ENCODE results near the gene SEPTIN12. TPM values are rescaled to one million over a fixed set of nuclear protein-coding genes. Genes with fewer than 3 reads are reported as not detected.

SEPTIN12 gene
- total RNA-seq, 6 donors from 2014 or later, result not detected

DNA sequence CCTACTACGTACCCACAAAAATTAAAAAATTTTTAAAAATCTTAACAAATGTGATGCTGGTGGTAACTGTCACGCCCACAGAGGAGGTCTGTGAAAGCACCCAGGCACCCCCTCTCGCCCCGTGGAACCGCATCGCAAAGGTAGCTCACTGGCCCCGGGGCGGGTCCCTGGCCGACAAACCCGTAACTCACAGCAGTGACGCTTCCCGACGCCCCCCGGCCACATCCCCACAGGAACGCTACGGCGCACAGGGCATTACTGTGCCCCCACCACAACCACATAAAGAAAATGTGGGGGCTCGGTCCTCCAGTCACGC lies 54.4 kb downstream of the SEPTIN12 start:
- ATAC-seq (ENCODE audit: low FRiP score in 2 of 2), result no peak
- no peak for DNase-seq
- TF ChIP-seq POLR2A (IDR thresholded peaks at IDR 0.05), result no peak
- TF ChIP-seq, protein P1, sequence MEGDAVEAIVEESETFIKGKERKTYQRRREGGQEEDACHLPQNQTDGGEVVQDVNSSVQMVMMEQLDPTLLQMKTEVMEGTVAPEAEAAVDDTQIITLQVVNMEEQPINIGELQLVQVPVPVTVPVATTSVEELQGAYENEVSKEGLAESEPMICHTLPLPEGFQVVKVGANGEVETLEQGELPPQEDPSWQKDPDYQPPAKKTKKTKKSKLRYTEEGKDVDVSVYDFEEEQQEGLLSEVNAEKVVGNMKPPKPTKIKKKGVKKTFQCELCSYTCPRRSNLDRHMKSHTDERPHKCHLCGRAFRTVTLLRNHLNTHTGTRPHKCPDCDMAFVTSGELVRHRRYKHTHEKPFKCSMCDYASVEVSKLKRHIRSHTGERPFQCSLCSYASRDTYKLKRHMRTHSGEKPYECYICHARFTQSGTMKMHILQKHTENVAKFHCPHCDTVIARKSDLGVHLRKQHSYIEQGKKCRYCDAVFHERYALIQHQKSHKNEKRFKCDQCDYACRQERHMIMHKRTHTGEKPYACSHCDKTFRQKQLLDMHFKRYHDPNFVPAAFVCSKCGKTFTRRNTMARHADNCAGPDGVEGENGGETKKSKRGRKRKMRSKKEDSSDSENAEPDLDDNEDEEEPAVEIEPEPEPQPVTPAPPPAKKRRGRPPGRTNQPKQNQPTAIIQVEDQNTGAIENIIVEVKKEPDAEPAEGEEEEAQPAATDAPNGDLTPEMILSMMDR (IDR thresholded peaks at IDR 0.05), result no peak
- no peak for TF ChIP-seq POLR2AphosphoS5 (IDR thresholded peaks at IDR 0.05)
- no peak for TF ChIP-seq EP300 (IDR thresholded peaks at IDR 0.05)
- peak overlapping the region; percentile 50 to 84 (median 81) for H3K27ac ChIP-seq
- 0 to 1% methylated on average over 8 to 11 of the region's 19 CpGs for WGBS, 2 donors
- H3K4me1 ChIP-seq, result peaks cover 9 to 22% (median 11%) of the 10 kb centered on the region in 4 donors
- H3K4me3 ChIP-seq, result peak overlapping the region; percentile 83 to 98 (median 91)
- no peaks in the 10 kb centered on the region for H3K27me3 ChIP-seq
- H3K36me3 ChIP-seq, result peaks cover 3 to 18% (median 11%) of the 10 kb centered on the region in 4 donors
- no peaks in the 10 kb centered on the region for H3K9me3 ChIP-seq

DNA sequence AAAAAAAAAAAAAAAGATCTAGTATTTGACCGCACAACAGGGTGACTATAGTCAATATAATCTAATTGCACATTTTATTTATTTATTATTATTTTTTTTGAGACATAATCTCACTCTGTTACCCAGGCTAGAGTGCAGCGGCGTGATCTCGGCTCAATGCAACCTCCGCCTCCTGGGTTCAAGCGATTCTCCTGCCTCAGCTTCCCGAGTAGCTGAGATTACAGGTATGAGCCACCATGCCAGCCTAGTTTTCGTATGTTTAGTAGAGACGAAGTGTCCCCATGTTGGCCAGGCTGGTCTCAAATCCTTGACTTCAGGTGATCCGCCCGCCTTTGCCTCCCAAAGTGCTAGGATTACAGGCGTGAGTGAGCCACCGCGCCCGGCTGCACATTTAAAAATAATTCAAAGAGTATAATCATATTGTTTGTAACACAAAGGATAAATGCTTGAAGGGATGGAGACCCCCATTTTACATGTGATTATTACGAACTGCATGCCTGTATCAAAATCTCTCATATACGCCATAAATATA lies 54.9 kb downstream of the SEPTIN12 start:
- Histone ChIP-seq H3K9me3 (no peaks in the 10 kb centered on the region), H3K36me3 (peaks cover 3 to 22% (median 15%) of the 10 kb centered on the region in 4 donors), H3K4me1 (peaks cover 9 to 22% (median 11%) of the 10 kb centered on the region in 4 donors), H3K27ac (peak overlapping the region in 2 of 4 donors; percentile 80 to 82), H3K4me3 (peak overlapping the region; percentile 83 to 98 (median 91)), H3K27me3 (no peaks in the 10 kb centered on the region)
- WGBS, 2 donors, result 34% methylated on average over 17 of the region's 17 CpGs
- TF ChIP-seq POLR2AphosphoS5 (IDR thresholded peaks at IDR 0.05) (no peak), EP300 (IDR thresholded peaks at IDR 0.05) (no peak), POLR2A (IDR thresholded peaks at IDR 0.05) (no peak)
- TF ChIP-seq, protein P1 (IDR thresholded peaks at IDR 0.05), result no peak
- no peak for ATAC-seq (ENCODE audit: low FRiP score in 2 of 2)
- no peak for DNase-seq

DNA sequence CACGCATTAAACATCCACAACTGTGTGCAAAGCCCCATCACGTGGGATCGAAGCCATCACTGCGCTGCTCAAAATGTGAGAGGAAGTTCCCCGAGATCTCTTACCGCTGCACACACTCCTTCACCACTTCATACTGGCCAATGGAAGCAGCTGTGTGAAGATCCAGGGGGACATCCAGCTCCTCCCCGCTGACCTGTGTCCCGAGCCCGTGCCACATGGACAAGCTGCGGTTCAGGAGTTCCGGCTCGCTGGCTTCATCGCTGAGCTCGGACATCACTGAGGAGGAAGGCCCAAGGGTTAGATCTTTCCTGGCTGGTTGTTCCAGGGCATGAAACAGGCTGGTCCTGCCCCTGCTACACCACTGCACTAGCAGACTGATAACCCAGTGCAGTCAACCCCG lies 58.3 kb downstream of the SEPTIN12 start:
- no peak for TF ChIP-seq EP300 (IDR thresholded peaks at IDR 0.05)
- TF ChIP-seq, protein P1 (IDR thresholded peaks at IDR 0.05), result no peak
- TF ChIP-seq POLR2A (IDR thresholded peaks at IDR 0.05), result no peak
- no peak for TF ChIP-seq POLR2AphosphoS5 (IDR thresholded peaks at IDR 0.05)
- Histone ChIP-seq H3K4me3 (no peak overlapping the region), H3K36me3 (peaks cover 8 to 45% (median 34%) of the 10 kb centered on the region in 4 donors), H3K27me3 (no peaks in the 10 kb centered on the region), H3K9me3 (no peaks in the 10 kb centered on the region), H3K27ac (no peak overlapping the region), H3K4me1 (peaks cover 4 to 14% (median 5%) of the 10 kb centered on the region in 4 donors)
- ATAC-seq (ENCODE audit: low FRiP score in 2 of 2) (no peak), DNase-seq (no peak)
- WGBS, 2 donors, result 94 to 99% methylated on average over 14 to 15 of the region's 15 CpGs

DNA sequence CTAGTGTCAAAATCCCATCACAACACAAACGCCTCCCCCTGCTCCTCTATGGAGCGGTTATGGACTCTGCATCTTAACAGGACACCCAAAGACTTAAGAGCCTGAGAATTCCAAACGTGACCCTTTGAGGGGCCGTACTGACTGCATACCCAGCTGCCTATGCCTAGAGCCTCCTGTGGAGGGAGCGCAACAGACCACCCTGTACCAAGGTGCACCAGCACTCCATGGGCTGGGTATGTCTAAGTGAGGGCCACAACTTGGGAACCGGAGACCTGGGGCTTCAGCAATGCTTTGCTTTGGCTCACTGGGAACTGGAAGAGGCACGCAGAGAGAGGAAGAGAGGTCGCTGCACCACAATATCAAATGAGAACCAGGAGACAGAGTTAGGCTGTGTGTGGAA lies 59.5 kb downstream of the SEPTIN12 start:
- ATAC-seq (ENCODE audit: low FRiP score in 2 of 2), result no peak
- peaks cover 3 to 9% (median 5%) of the 10 kb centered on the region in 4 donors for H3K4me1 ChIP-seq
- DNase-seq, result no peak
- no peak overlapping the region for H3K4me3 ChIP-seq
- H3K27ac ChIP-seq, result no peak overlapping the region
- H3K27me3 ChIP-seq, result no peaks in the 10 kb centered on the region
- 91 to 98% methylated on average over 6 to 8 of the region's 8 CpGs for WGBS, 2 donors
- TF ChIP-seq POLR2A (IDR thresholded peaks at IDR 0.05), result no peak
- TF ChIP-seq, protein P1 (IDR thresholded peaks at IDR 0.05), result no peak
- no peak for TF ChIP-seq EP300 (IDR thresholded peaks at IDR 0.05)
- no peak for TF ChIP-seq POLR2AphosphoS5 (IDR thresholded peaks at IDR 0.05)
- H3K36me3 ChIP-seq, result peaks cover 8 to 56% (median 34%) of the 10 kb centered on the region in 4 donors
- no peaks in the 10 kb centered on the region for H3K9me3 ChIP-seq

Small RNAs within 50 kb of the gene (small RNA-seq; reads per million reads assigned to genes)
- gene RF00017, result 0 reads per million in 4 donors

Other genes with a start within 250 kb of the SEPTIN12 start
- gene CDIP1, start 249.6 kb downstream of the SEPTIN12 start, total RNA-seq, result 10 to 100 TPM in 5 of 6 donors, 1 to 10 TPM in 1; 7.3 to 27.0 (median 21.9) TPM
- 1 to 10 TPM in 1 of 6 donors, under 1 TPM in 4, not detected in 1; 0.24 to 1.0 (median 0.46) TPM for gene C16orf96, start 232.0 kb downstream of the SEPTIN12 start, total RNA-seq
- 10 to 100 TPM; 14.9 to 43.9 (median 25.8) TPM for gene UBALD1, start 173.5 kb downstream of the SEPTIN12 start, total RNA-seq
- 100 to 1,000 TPM in 3 of 6 donors, 10 to 100 TPM in 3; 49.0 to 148 (median 99.1) TPM for gene MGRN1, start 163.5 kb downstream of the SEPTIN12 start, total RNA-seq
- gene NUDT16L1, start 94.8 kb downstream of the SEPTIN12 start, total RNA-seq, result 10 to 100 TPM; 14.9 to 66.0 (median 34.1) TPM
- gene ANKS3, start 54.1 kb downstream of the SEPTIN12 start, total RNA-seq, result 10 to 100 TPM; 17.9 to 67.1 (median 20.0) TPM
- gene DNAAF8, start 53.8 kb downstream of the SEPTIN12 start, total RNA-seq, result 10 to 100 TPM in 1 of 6 donors, 1 to 10 TPM in 5; 1.6 to 19.1 (median 4.3) TPM
- 10 to 100 TPM; 10.1 to 17.5 (median 13.2) TPM for gene ZNF500, start 21.2 kb downstream of the SEPTIN12 start, total RNA-seq
- 10 to 100 TPM in 5 of 6 donors, 1 to 10 TPM in 1; 5.2 to 71.0 (median 36.6) TPM for gene SMIM22, start 7.0 kb upstream of the SEPTIN12 start, total RNA-seq
- gene ROGDI, start 14.3 kb upstream of the SEPTIN12 start, total RNA-seq, result 10 to 100 TPM; 19.2 to 59.7 (median 33.1) TPM
- gene GLYR1, start 58.9 kb upstream of the SEPTIN12 start, total RNA-seq, result 100 to 1,000 TPM in 1 of 6 donors, 10 to 100 TPM in 5; 67.8 to 110 (median 90.6) TPM
- gene UBN1, start 59.1 kb upstream of the SEPTIN12 start, total RNA-seq, result 10 to 100 TPM; 35.7 to 49.2 (median 38.8) TPM
- 100 to 1,000 TPM in 5 of 6 donors, 10 to 100 TPM in 1; 72.7 to 156 (median 132) TPM for gene PPL, start 148.8 kb upstream of the SEPTIN12 start, total RNA-seq
- gene SEC14L5, start 170.0 kb upstream of the SEPTIN12 start, total RNA-seq, result 1 to 10 TPM in 1 of 6 donors, under 1 TPM in 4, not detected in 1; 0.20 to 1.7 (median 0.49) TPM
- gene NAGPA, start 245.6 kb upstream of the SEPTIN12 start, total RNA-seq, result 10 to 100 TPM; 18.1 to 82.8 (median 25.8) TPM

Data from upper lobe of left lung (tissue), 6 donors.